ENCODE data around the gene THOC5. TPM values are rescaled to one million over a fixed set of nuclear protein-coding genes. Genes with fewer than 3 reads are reported as not detected.
"Not testable (repeated sequence)": the region's sequence is repeated elsewhere in the genome, so short reads cannot be mapped to it uniquely, and the experiment has no call there.

Gene THOC5
- total RNA-seq (ENCODE audit: unreplicated experiment), result 76.4 TPM
- long read RNA-seq, full-length matches to known transcripts, result 31 of 39 reads
- long read RNA-seq, partial matches to known transcripts, result 3 of 39 reads
- long read RNA-seq, other reads (novel, unspliced or antisense), result 5 of 39 reads

GRCh38 chr22:29553351-29554224 is at the start of gene THOC5:
THOC5 (minus strand) TSS chr22:29553757; CDS start chr22:29549147, 4,610 bp downstream.
- Mint-ChIP-seq H3K27me3 (ENCODE audit: unreplicated experiment) (peaks cover 11% of the 10 kb centered on the region), H3K4me1 (ENCODE audit: unreplicated experiment) (peaks cover 11% of the 10 kb centered on the region), H3K27ac (ENCODE audit: unreplicated experiment) (peak within 1 kb of the TSS; percentile 95), H3K36me3 (ENCODE audit: low read depth, unreplicated experiment) (peaks cover 35% of the 10 kb centered on the region), H3K4me3 (ENCODE audit: unreplicated experiment) (peak within 1 kb of the TSS; percentile 98), H3K9me3 (ENCODE audit: unreplicated experiment) (no peaks in the 10 kb centered on the region)
- no peak for TF ChIP-seq CTCF (IDR thresholded peaks at IDR 0.05; ENCODE audit: unreplicated experiment)
- DNase-seq (ENCODE audit: low spot score), result peak; percentile 89

GRCh38 chr22:29598684-29599020 is 45.1 kb upstream of the THOC5 start:
- H3K27ac Mint-ChIP-seq (ENCODE audit: unreplicated experiment), result peak overlapping the region; percentile 37
- H3K4me1 Mint-ChIP-seq (ENCODE audit: unreplicated experiment), result no peaks in the 10 kb centered on the region
- H3K27me3 Mint-ChIP-seq (ENCODE audit: unreplicated experiment), result no peaks in the 10 kb centered on the region
- TF ChIP-seq CTCF (IDR thresholded peaks at IDR 0.05; ENCODE audit: unreplicated experiment), result no peak
- no peak for DNase-seq (ENCODE audit: low spot score)
- H3K4me3 Mint-ChIP-seq (ENCODE audit: unreplicated experiment), result no peak overlapping the region
- no peaks in the 10 kb centered on the region for H3K36me3 Mint-ChIP-seq (ENCODE audit: low read depth, unreplicated experiment)
- H3K9me3 Mint-ChIP-seq (ENCODE audit: unreplicated experiment), result no peaks in the 10 kb centered on the region

- H3K4me3 Mint-ChIP-seq (ENCODE audit: unreplicated experiment), result not testable (repeated sequence)
Observed at GRCh38 chr22:29597871-29598683, 44.5 kb upstream of the THOC5 start.

GRCh38 chr22:29596408-29596807 is 42.9 kb upstream of the THOC5 start:
- no peaks in the 10 kb centered on the region for H3K36me3 Mint-ChIP-seq (ENCODE audit: low read depth, unreplicated experiment)
- no peak overlapping the region for H3K27ac Mint-ChIP-seq (ENCODE audit: unreplicated experiment)
- no peak overlapping the region for H3K4me3 Mint-ChIP-seq (ENCODE audit: unreplicated experiment)
- no peaks in the 10 kb centered on the region for H3K4me1 Mint-ChIP-seq (ENCODE audit: unreplicated experiment)
- TF ChIP-seq CTCF (IDR thresholded peaks at IDR 0.05; ENCODE audit: unreplicated experiment), result no peak
- no peaks in the 10 kb centered on the region for H3K27me3 Mint-ChIP-seq (ENCODE audit: unreplicated experiment)
- no peak for DNase-seq (ENCODE audit: low spot score)
- H3K9me3 Mint-ChIP-seq (ENCODE audit: unreplicated experiment), result no peaks in the 10 kb centered on the region

More at GRCh38 chr22:29597871-29598683, 44.5 kb upstream of the THOC5 start:
- H3K27ac Mint-ChIP-seq (ENCODE audit: unreplicated experiment); H3K9me3 Mint-ChIP-seq (ENCODE audit: unreplicated experiment); H3K27me3 Mint-ChIP-seq (ENCODE audit: unreplicated experiment); H3K4me1 Mint-ChIP-seq (ENCODE audit: unreplicated experiment); H3K36me3 Mint-ChIP-seq (ENCODE audit: low read depth, unreplicated experiment); DNase-seq (ENCODE audit: low spot score): not testable (repeated sequence)

- not testable (repeated sequence) for H3K27me3 Mint-ChIP-seq (ENCODE audit: unreplicated experiment); H3K4me3 Mint-ChIP-seq (ENCODE audit: unreplicated experiment); H3K36me3 Mint-ChIP-seq (ENCODE audit: low read depth, unreplicated experiment); H3K27ac Mint-ChIP-seq (ENCODE audit: unreplicated experiment); DNase-seq (ENCODE audit: low spot score); H3K4me1 Mint-ChIP-seq (ENCODE audit: unreplicated experiment); H3K9me3 Mint-ChIP-seq (ENCODE audit: unreplicated experiment)
Observed at GRCh38 chr22:29594447-29594846, 40.9 kb upstream of the THOC5 start.
